Trophoblast cell (in vitro differentiated cells and primary cell): ENCODE data around the gene ME2.

ENCODE experiments used
- DNase-seq, 2 donors: peaks; one replicate each; pipeline ENCODE4 v3.0.0-alpha.2; 2016
- H2AFZ ChIP-seq: 2 replicates; pipeline ENCODE4 v1.6.1; 2013; ENCODE audit warnings: low read length, moderate library complexity, mild to moderate bottlenecking; ENCODE audit not compliant: insufficient read depth, poor library complexity
- H2AK5ac ChIP-seq: 2 replicates; pipeline ENCODE4 v1.6.1; 2013; ENCODE audit warnings: mild to moderate bottlenecking, low read length
- H2BK120ac ChIP-seq: 2 replicates; pipeline ENCODE4 v1.6.1; 2013; ENCODE audit warnings: low read length, mild to moderate bottlenecking, moderate library complexity; ENCODE audit not compliant: insufficient read depth, poor library complexity
- H2BK12ac ChIP-seq: 2 replicates; pipeline ENCODE4 v1.6.1; 2013; ENCODE audit warnings: mild to moderate bottlenecking, low read length, moderate library complexity
- H2BK5ac ChIP-seq: 2 replicates; pipeline ENCODE4 v1.6.1; 2013; ENCODE audit warnings: low read length, low read depth, moderate library complexity, mild to moderate bottlenecking; ENCODE audit not compliant: poor library complexity
- H3K14ac ChIP-seq: 2 replicates; pipeline ENCODE4 v1.6.1; 2013; ENCODE audit warnings: mild to moderate bottlenecking, low read length
- H3K18ac ChIP-seq: 2 replicates; pipeline ENCODE4 v1.6.1; 2013; ENCODE audit warnings: mild to moderate bottlenecking, low read length
- H3K23ac ChIP-seq: 2 replicates; pipeline ENCODE4 v1.6.1; 2013; ENCODE audit warnings: low read length
- H3K27ac ChIP-seq: 2 replicates; pipeline ENCODE4 v1.5.1; 2013; ENCODE audit warnings: low read depth, mild to moderate bottlenecking, inconsistent platforms, low read length, moderate library complexity
- H3K27me3 ChIP-seq: 2 replicates; pipeline ENCODE4 v1.6.1; 2013; ENCODE audit warnings: inconsistent platforms, mild to moderate bottlenecking, low read length, moderate library complexity; ENCODE audit not compliant: insufficient read depth
- H3K36me3 ChIP-seq, 2 experiments: 1 replicate in 1 of 2; 2 replicates in 1 of 2; pipeline ENCODE4 v1.6.1; 2013; ENCODE audit warnings: low read length in 2 of 2, mild to moderate bottlenecking in 2 of 2, moderate library complexity in 1 of 2; ENCODE audit not compliant: insufficient read depth in 2 of 2, control insufficient read depth in 1 of 2
- H3K4ac ChIP-seq: 2 replicates; pipeline ENCODE4 v1.6.1; 2013; ENCODE audit warnings: low read depth, mild to moderate bottlenecking, low read length, moderate library complexity
- H3K4me1 ChIP-seq, 2 experiments: 1 replicate in 1 of 2; 2 replicates in 1 of 2; pipeline ENCODE4 v1.6.1; 2013; ENCODE audit warnings: low read length in 2 of 2, mild to moderate bottlenecking in 2 of 2, moderate library complexity in 1 of 2; ENCODE audit not compliant: insufficient read depth in 2 of 2, control insufficient read depth in 1 of 2
- H3K4me2 ChIP-seq: 2 replicates; pipeline ENCODE4 v1.6.1; 2013; ENCODE audit warnings: inconsistent platforms, mild to moderate bottlenecking, low read length, moderate library complexity
- H3K4me3 ChIP-seq: 2 replicates; pipeline ENCODE4 v1.5.1; 2013; ENCODE audit warnings: mild to moderate bottlenecking, low read depth, low read length, inconsistent platforms
- H3K79me1 ChIP-seq: one replicate; pipeline ENCODE4 v1.6.1; 2013; ENCODE audit warnings: low read length
- H3K79me2 ChIP-seq: 2 replicates; pipeline ENCODE4 v1.6.1; 2013; ENCODE audit warnings: low read length, mild to moderate bottlenecking; ENCODE audit not compliant: control insufficient read depth, insufficient read depth, poor library complexity
- H3K9ac ChIP-seq: 2 replicates; pipeline ENCODE4 v1.6.1; 2013; ENCODE audit warnings: mild to moderate bottlenecking, low read length
- H3K9me3 ChIP-seq: 2 replicates; pipeline ENCODE4 v1.6.1; 2013; ENCODE audit warnings: low read depth, mild to moderate bottlenecking, control low read depth, inconsistent platforms, low read length; ENCODE audit not compliant: insufficient read depth
- H4K12ac ChIP-seq: 2 replicates; pipeline ENCODE4 v1.6.1; 2013; ENCODE audit warnings: low read depth, mild to moderate bottlenecking, low read length, moderate library complexity
- H4K8ac ChIP-seq: 2 replicates; pipeline ENCODE4 v1.6.1; 2013; ENCODE audit warnings: low read depth, mild to moderate bottlenecking, low read length, moderate library complexity
- H4K91ac ChIP-seq: one replicate; pipeline ENCODE4 v1.6.1; 2013; ENCODE audit warnings: low read depth, mild to moderate bottlenecking, low read length, moderate library complexity
- WGBS: extraction: QIAGEN DNeasy Blood & Tissue Kit; methylation state at CpG from one replicate; pipeline ENCODE4 v1.1.7; 2013; ENCODE audit warnings: missing lambda C conversion rate; ENCODE audit not compliant: insufficient read length, insufficient coverage; ENCODE audit errors: extremely low coverage; 5-methylcytosine and 5-hydroxymethylcytosine counted together

Gene ME2

GRCh38 chr18:50953822-50954221 lies 74.9 kb downstream of the ME2 start:
- no CpG with 5 or more reads among the region's 3 CpGs for WGBS

GRCh38 chr18:50955253-50955652 lies 76.3 kb downstream of the ME2 start:
- Histone ChIP-seq H4K12ac (no peak overlapping the region), H3K79me2 (no peaks in the 10 kb centered on the region), H3K9me3 (no peaks in the 10 kb centered on the region), H3K27ac (no peak overlapping the region), H2BK5ac (no peak overlapping the region), H2AFZ (no peak overlapping the region), H2BK120ac (no peak overlapping the region), H3K4me1 (no peaks in the 10 kb centered on the region), H3K14ac (no peak overlapping the region), H3K23ac (no peak overlapping the region), H3K4me2 (no peak overlapping the region), H4K91ac (no peak overlapping the region), H3K9ac (no peak overlapping the region), H3K4ac (no peak overlapping the region), H2BK12ac (no peak overlapping the region), H3K27me3 (no peaks in the 10 kb centered on the region), H3K4me3 (no peak overlapping the region), H3K18ac (no peak overlapping the region), H4K8ac (no peak overlapping the region), H3K79me1 (no peaks in the 10 kb centered on the region), H2AK5ac (no peak overlapping the region), H3K36me3 (no peaks in the 10 kb centered on the region)
- DNase-seq = no peak
- WGBS = no CpG with 5 or more reads among the region's 4 CpGs

More at GRCh38 chr18:50953822-50954221, 74.9 kb downstream of the ME2 start:
- Histone ChIP-seq H3K14ac (no peak overlapping the region), H4K91ac (no peak overlapping the region), H3K23ac (no peak overlapping the region), H3K4me3 (no peak overlapping the region), H3K79me2 (no peaks in the 10 kb centered on the region), H3K79me1 (no peaks in the 10 kb centered on the region), H3K9me3 (no peaks in the 10 kb centered on the region), H2BK120ac (no peak overlapping the region), H3K27me3 (no peaks in the 10 kb centered on the region), H4K12ac (no peak overlapping the region), H3K9ac (no peak overlapping the region), H3K4me1 (no peaks in the 10 kb centered on the region), H3K4ac (no peak overlapping the region), H3K4me2 (no peak overlapping the region), H3K18ac (no peak overlapping the region), H3K27ac (no peak overlapping the region), H2AK5ac (no peak overlapping the region), H2BK12ac (no peak overlapping the region), H2AFZ (no peak overlapping the region), H4K8ac (no peak overlapping the region), H2BK5ac (no peak overlapping the region), H3K36me3 (peaks cover 0 to 2% of the 10 kb centered on the region in 2 experiments)
- DNase-seq = peak in 1 of 2 donors; percentile 25

GRCh38 chr18:50956116-50956515 lies 77.2 kb downstream of the ME2 start:
- WGBS = no CpG with 5 or more reads among the region's 3 CpGs
- Histone ChIP-seq H3K79me2 (no peaks in the 10 kb centered on the region), H3K36me3 (no peaks in the 10 kb centered on the region), H4K8ac (no peak overlapping the region), H3K14ac (no peak overlapping the region), H3K23ac (no peak overlapping the region), H3K27ac (no peak overlapping the region), H2BK5ac (no peak overlapping the region), H2BK120ac (no peak overlapping the region), H3K79me1 (no peaks in the 10 kb centered on the region), H4K91ac (no peak overlapping the region), H2BK12ac (no peak overlapping the region), H3K4me3 (no peak overlapping the region), H3K4me2 (no peak overlapping the region), H3K4me1 (no peaks in the 10 kb centered on the region), H2AFZ (no peak overlapping the region), H2AK5ac (no peak overlapping the region), H3K9me3 (no peaks in the 10 kb centered on the region), H4K12ac (no peak overlapping the region), H3K4ac (no peak overlapping the region), H3K27me3 (no peaks in the 10 kb centered on the region), H3K18ac (no peak overlapping the region), H3K9ac (no peak overlapping the region)
- DNase-seq = peak; percentile 27 to 55

- no peak for DNase-seq
- WGBS = no CpG with 5 or more reads among the region's 1 CpG
Observed at GRCh38 chr18:50961974-50962373, 83.1 kb downstream of the ME2 start.

More at GRCh38 chr18:50961974-50962373, 83.1 kb downstream of the ME2 start:
- Histone ChIP-seq H2BK5ac (no peak overlapping the region), H3K4ac (no peak overlapping the region), H3K23ac (no peak overlapping the region), H3K9ac (no peak overlapping the region), H3K36me3 (no peaks in the 10 kb centered on the region), H2BK12ac (no peak overlapping the region), H3K27ac (no peak overlapping the region), H2AK5ac (no peak overlapping the region), H3K4me2 (no peak overlapping the region), H2AFZ (no peak overlapping the region), H4K8ac (no peak overlapping the region), H3K9me3 (no peaks in the 10 kb centered on the region), H3K4me3 (no peak overlapping the region), H3K14ac (no peak overlapping the region), H4K12ac (no peak overlapping the region), H2BK120ac (no peak overlapping the region), H3K18ac (no peak overlapping the region), H3K4me1 (no peaks in the 10 kb centered on the region), H4K91ac (no peak overlapping the region), H3K79me1 (no peaks in the 10 kb centered on the region), H3K27me3 (no peaks in the 10 kb centered on the region), H3K79me2 (no peaks in the 10 kb centered on the region)
